WTC11 (cell line): Measurements from ENCODE around the gene INPP5A. TPM values are rescaled to one million over a fixed set of nuclear protein-coding genes. Genes with fewer than 3 reads are reported as not detected.

ENCODE experiments used
- ATAC-seq: fragments of 200-7000 bp; cut with Tn5 transposase; 2 replicates; pipeline ENCODE4 v1.10.0; 2021; ENCODE audit warnings: mild to moderate bottlenecking, moderate library complexity
- CTCF ChIA-PET: fragments of 300-600 bp; sonication (Branson Sonifier 250); formaldehyde crosslinking; loops from one replicate; lab custom pipeline; 2021; ENCODE audit warnings: antibody characterized with exemption; lab: Charles Lee
- POLR2A ChIA-PET: fragments of 350-600 bp; sonication (Branson Sonifier 250); formaldehyde crosslinking; loops from one replicate; lab custom pipeline; 2021; ENCODE audit warnings: antibody characterized with exemption; lab: Charles Lee
- DNase-seq: peaks from one replicate; pipeline ENCODE4 v3.0.0; 2021; ENCODE audit warnings: low spot score
- H3K27ac Mint-ChIP-seq: 2 replicates; pipeline ENCODE4 v1.8.0; 2021; ENCODE audit warnings: mixed read lengths
- H3K27me3 Mint-ChIP-seq: 2 replicates; pipeline ENCODE4 v1.8.0; 2021; ENCODE audit warnings: low read depth, mild to moderate bottlenecking, moderate library complexity, mixed read lengths
- H3K36me3 Mint-ChIP-seq: 2 replicates; pipeline ENCODE4 v1.8.0; 2021; ENCODE audit warnings: mixed read lengths
- H3K4me1 Mint-ChIP-seq: 2 replicates; pipeline ENCODE4 v1.8.0; 2022; ENCODE audit warnings: mixed read lengths
- H3K4me3 Mint-ChIP-seq: 2 replicates; pipeline ENCODE4 v1.8.0; 2021; ENCODE audit warnings: mild to moderate bottlenecking, moderate library complexity, mixed read lengths
- H3K9me3 Mint-ChIP-seq: 2 replicates; pipeline ENCODE4 v1.8.0; 2021; ENCODE audit warnings: mixed read lengths
- ATF2 ChIP-seq: sonication (generic); formaldehyde crosslinking; IDR thresholded peaks from 2 replicates; pipeline ENCODE4 v1.8.1; 2022; ENCODE audit warnings: low read depth, missing genetic modification reagents, borderline replicate concordance
- CREB1 ChIP-seq: sonication (generic); formaldehyde crosslinking; IDR thresholded peaks from 2 replicates; pipeline ENCODE4 v1.8.0; 2023; ENCODE audit warnings: mild to moderate bottlenecking, missing genetic modification reagents
- ERG ChIP-seq: fragments of 250-450 bp; sonication (Bioruptor Pico); IDR thresholded peaks from 2 replicates; pipeline ENCODE4 v1.8.0; 2021; ENCODE audit warnings: mild to moderate bottlenecking
- FOXP1 ChIP-seq: sonication (generic); formaldehyde crosslinking; IDR thresholded peaks from 2 replicates; pipeline ENCODE4 v1.8.0; 2022; ENCODE audit warnings: missing genetic modification reagents, mild to moderate bottlenecking, moderate library complexity, borderline replicate concordance
- GABPB1 ChIP-seq: sonication (generic); formaldehyde crosslinking; IDR thresholded peaks from 2 replicates; pipeline ENCODE4 v1.8.1; 2023; ENCODE audit warnings: mild to moderate bottlenecking, missing genetic modification reagents
- IRF1 ChIP-seq: sonication (generic); formaldehyde crosslinking; IDR thresholded peaks from 2 replicates; pipeline ENCODE4 v1.8.0; 2023; ENCODE audit warnings: missing genetic modification reagents
- JAZF1 ChIP-seq: fragments of 250-450 bp; sonication (Bioruptor Pico); IDR thresholded peaks from 2 replicates; pipeline ENCODE4 v1.9.0; 2021; ENCODE audit warnings: moderate library complexity, mild to moderate bottlenecking, inconsistent platforms
- JUN ChIP-seq: sonication (generic); formaldehyde crosslinking; IDR thresholded peaks from 2 replicates; pipeline ENCODE4 v1.8.0; 2023; ENCODE audit warnings: mild to moderate bottlenecking, missing genetic modification reagents
- MAX ChIP-seq: sonication (generic); formaldehyde crosslinking; IDR thresholded peaks from 2 replicates; pipeline ENCODE4 v1.8.0; 2022; ENCODE audit warnings: mild to moderate bottlenecking, missing genetic modification reagents
- MLX ChIP-seq: sonication (generic); formaldehyde crosslinking; IDR thresholded peaks from 2 replicates; pipeline ENCODE4 v1.8.1; 2023; ENCODE audit warnings: mild to moderate bottlenecking, missing genetic modification reagents, moderate library complexity
- OVOL2 ChIP-seq: fragments of 250-450 bp; sonication (Bioruptor Pico); IDR thresholded peaks from 2 replicates; pipeline ENCODE4 v1.9.0; 2021; ENCODE audit warnings: mild to moderate bottlenecking, borderline replicate concordance
- RELA ChIP-seq: sonication (generic); formaldehyde crosslinking; IDR thresholded peaks from 2 replicates; pipeline ENCODE4 v1.8.1; 2022; ENCODE audit warnings: missing genetic modification reagents, mild to moderate bottlenecking, borderline replicate concordance
- SMAD4 ChIP-seq: sonication (generic); formaldehyde crosslinking; IDR thresholded peaks from 2 replicates; pipeline ENCODE4 v1.8.0; 2022; ENCODE audit warnings: mild to moderate bottlenecking, missing genetic modification reagents
- ZBTB21 ChIP-seq: sonication (generic); formaldehyde crosslinking; IDR thresholded peaks from 2 replicates; pipeline ENCODE4 v1.8.1; 2023; ENCODE audit warnings: mild to moderate bottlenecking, missing genetic modification reagents, borderline replicate concordance
- ZMAT4 ChIP-seq: fragments of 250-450 bp; sonication (Bioruptor Pico); IDR thresholded peaks from 2 replicates; pipeline ENCODE4 v1.9.0; 2021; ENCODE audit warnings: mild to moderate bottlenecking
- ZNF138 ChIP-seq: sonication (generic); formaldehyde crosslinking; conservative IDR thresholded peaks from 2 replicates; pipeline ENCODE4 v1.8.1; 2022; ENCODE audit warnings: mild to moderate bottlenecking, moderate library complexity, missing genetic modification reagents
- ZNF219 ChIP-seq: sonication (generic); formaldehyde crosslinking; IDR thresholded peaks from 2 replicates; pipeline ENCODE4 v1.8.0; 2023; ENCODE audit warnings: missing genetic modification reagents, mild to moderate bottlenecking, borderline replicate concordance
- ZNF317 ChIP-seq: sonication (generic); formaldehyde crosslinking; IDR thresholded peaks from 2 replicates; pipeline ENCODE4 v1.8.1; 2023; ENCODE audit warnings: low read depth, mild to moderate bottlenecking, moderate library complexity, missing genetic modification reagents, borderline replicate concordance
- ZNF423 ChIP-seq: fragments of 250-450 bp; sonication (Bioruptor Pico); IDR thresholded peaks from 2 replicates; pipeline ENCODE4 v2.1.2; 2022; ENCODE audit warnings: mild to moderate bottlenecking, moderate library complexity
- ZNF512 ChIP-seq: sonication (generic); formaldehyde crosslinking; IDR thresholded peaks from 2 replicates; pipeline ENCODE4 v1.8.1; 2022; ENCODE audit warnings: missing genetic modification reagents, borderline replicate concordance
- total RNA-seq: library from RNA; stranded (reverse); gene quantifications from 3 replicates; pipeline ENCODE4 v1.2.3, GENCODE V29; 2021
- TF ChIP-seq, protein P1 (sequence below): fragments of 250-450 bp; sonication (Bioruptor Pico); IDR thresholded peaks from 2 replicates; pipeline ENCODE4 v1.9.0; 2021; ENCODE audit warnings: moderate library complexity, mild to moderate bottlenecking, inconsistent platforms, borderline replicate concordance
- TF ChIP-seq, protein P2 (sequence below): sonication (generic); formaldehyde crosslinking; IDR thresholded peaks from 2 replicates; pipeline ENCODE4 v1.8.0; 2022; ENCODE audit warnings: mild to moderate bottlenecking, missing genetic modification reagents
- TF ChIP-seq, protein P3 (sequence below): sonication (generic); formaldehyde crosslinking; conservative IDR thresholded peaks from 2 replicates; pipeline ENCODE4 v1.8.1; 2022; ENCODE audit warnings: mild to moderate bottlenecking, missing genetic modification reagents

Gene INPP5A
- total RNA-seq, 1 experiment from 2014 or later: 22.1 TPM

DNA sequence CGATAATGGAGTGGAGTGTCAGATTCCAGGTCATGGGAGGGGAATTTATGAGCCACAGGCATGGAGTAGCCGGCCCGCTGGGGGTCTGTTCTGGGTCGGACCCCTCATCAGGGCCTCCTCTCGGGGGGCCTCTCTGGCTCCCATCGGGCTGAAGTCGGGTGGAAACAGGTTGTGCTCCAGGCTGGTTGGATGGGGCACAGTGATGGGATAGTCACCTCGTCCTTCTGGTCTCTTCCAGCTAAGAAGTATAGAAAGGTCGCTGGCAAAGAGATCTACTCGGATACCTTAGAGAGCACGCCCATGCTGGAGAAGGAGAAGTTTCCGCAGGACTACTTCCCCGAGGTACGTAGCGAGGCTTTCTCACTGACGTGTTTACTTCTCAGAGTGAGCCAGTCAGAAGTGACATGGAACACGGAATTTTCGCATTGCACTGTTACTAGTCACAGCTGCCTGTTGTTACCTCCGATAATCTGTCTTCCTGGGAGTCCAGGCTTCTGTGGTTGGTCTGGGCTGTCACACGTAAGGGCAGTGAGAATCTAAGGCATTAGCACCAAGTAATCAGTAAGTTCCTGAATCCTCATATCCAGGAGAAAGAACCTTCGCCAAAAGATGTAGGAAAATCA lies 160.1 kb downstream of the INPP5A start:
- CTCF ChIA-PET: interaction anchor here (1.2 kb wide), 1 partner anchor 43 kb away, joined by 3 read pairs; no protein-coding TSS in a partner anchor
- no peak for TF ChIP-seq ZBTB21 (CRISPR knock-in tag)
- TF ChIP-seq, protein P1, sequence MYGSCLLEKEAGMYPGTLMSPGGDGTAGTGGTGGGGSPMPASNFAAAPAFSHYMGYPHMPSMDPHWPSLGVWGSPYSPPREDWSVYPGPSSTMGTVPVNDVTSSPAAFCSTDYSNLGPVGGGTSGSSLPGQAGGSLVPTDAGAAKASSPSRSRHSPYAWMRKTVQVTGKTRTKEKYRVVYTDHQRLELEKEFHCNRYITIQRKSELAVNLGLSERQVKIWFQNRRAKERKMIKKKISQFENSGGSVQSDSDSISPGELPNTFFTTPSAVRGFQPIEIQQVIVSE (CRISPR knock-in tag): no peak
- no peak for TF ChIP-seq OVOL2 (CRISPR knock-in tag)
- TF ChIP-seq MLX (CRISPR knock-in tag): no peak
- no peak for TF ChIP-seq GABPB1 (CRISPR knock-in tag)
- TF ChIP-seq, protein P2, sequence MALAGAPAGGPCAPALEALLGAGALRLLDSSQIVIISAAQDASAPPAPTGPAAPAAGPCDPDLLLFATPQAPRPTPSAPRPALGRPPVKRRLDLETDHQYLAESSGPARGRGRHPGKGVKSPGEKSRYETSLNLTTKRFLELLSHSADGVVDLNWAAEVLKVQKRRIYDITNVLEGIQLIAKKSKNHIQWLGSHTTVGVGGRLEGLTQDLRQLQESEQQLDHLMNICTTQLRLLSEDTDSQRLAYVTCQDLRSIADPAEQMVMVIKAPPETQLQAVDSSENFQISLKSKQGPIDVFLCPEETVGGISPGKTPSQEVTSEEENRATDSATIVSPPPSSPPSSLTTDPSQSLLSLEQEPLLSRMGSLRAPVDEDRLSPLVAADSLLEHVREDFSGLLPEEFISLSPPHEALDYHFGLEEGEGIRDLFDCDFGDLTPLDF (CRISPR knock-in tag): no peak
- Mint-ChIP-seq H3K4me1 (no peaks in the 10 kb centered on the region), H3K4me3 (no peak overlapping the region), H3K27ac (peak overlapping the region; percentile 18; the same call in 1 of the 2 replicates), H3K27me3 (no peaks in the 10 kb centered on the region), H3K9me3 (peaks cover 31% of the 10 kb centered on the region), H3K36me3 (peaks cover 12% of the 10 kb centered on the region)
- DNase-seq (peak; percentile 3), ATAC-seq (no peak)
- POLR2A ChIA-PET: no interaction called here

- Mint-ChIP-seq H3K4me1 (no peaks in the 10 kb centered on the region), H3K27ac (peak overlapping the region; percentile 94), H3K36me3 (peaks cover 12% of the 10 kb centered on the region), H3K9me3 (peaks cover 25% of the 10 kb centered on the region), H3K4me3 (no peak overlapping the region), H3K27me3 (no peaks in the 10 kb centered on the region)
- ChIA-PET POLR2A (no interaction called here), CTCF (interaction anchor here (1.2 kb wide), 1 partner anchor 43 kb away, joined by 3 read pairs; no protein-coding TSS in a partner anchor)
- ATAC-seq (no peak), DNase-seq (peak; percentile 10)
- TF ChIP-seq ZNF219 (CRISPR knock-in tag): no peak
- TF ChIP-seq OVOL2 (CRISPR knock-in tag): no peak
- no peak for TF ChIP-seq ZNF317 (CRISPR knock-in tag)
- no peak for TF ChIP-seq MAX (CRISPR knock-in tag)
- no peak for TF ChIP-seq ERG (CRISPR knock-in tag)
- no peak for TF ChIP-seq CREB1
- no peak for TF ChIP-seq JAZF1 (CRISPR knock-in tag)
- no peak for TF ChIP-seq IRF1 (CRISPR knock-in tag)
- TF ChIP-seq SMAD4: no peak
- no peak for TF ChIP-seq ZNF512
- no peak for TF ChIP-seq ZMAT4 (CRISPR knock-in tag)
- TF ChIP-seq, protein P3, sequence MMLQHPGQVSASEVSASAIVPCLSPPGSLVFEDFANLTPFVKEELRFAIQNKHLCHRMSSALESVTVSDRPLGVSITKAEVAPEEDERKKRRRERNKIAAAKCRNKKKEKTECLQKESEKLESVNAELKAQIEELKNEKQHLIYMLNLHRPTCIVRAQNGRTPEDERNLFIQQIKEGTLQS: no peak
- no peak for TF ChIP-seq FOXP1
- no peak for TF ChIP-seq ZNF138 (CRISPR knock-in tag)
- no peak for TF ChIP-seq RELA (CRISPR knock-in tag)
- no peak for TF ChIP-seq ATF2 (CRISPR knock-in tag)
- TF ChIP-seq ZBTB21 (CRISPR knock-in tag): no peak
- TF ChIP-seq ZNF423: no peak
- TF ChIP-seq JUN (CRISPR knock-in tag): no peak
These were observed 160.7 kb downstream of the INPP5A start for GRCh38 chr10:132698211-132698751.
